HFFc6 (cell line): Measurements from ENCODE around the gene IFITM5. TPM values are rescaled to one million over a fixed set of nuclear protein-coding genes. Genes with fewer than 3 reads are reported as not detected.
"Not testable (repeated sequence)": the region's sequence is repeated elsewhere in the genome, so short reads cannot be mapped to it uniquely, and the experiment has no call there.

Source experiments
- DNase-seq: peaks from one replicate; pipeline ENCODE4 v3.0.0-alpha.2; 2018
- H3K27ac Mint-ChIP-seq: 2 replicates; pipeline ENCODE4 v1.8.0; 2020; ENCODE audit warnings: mild to moderate bottlenecking, mixed read lengths
- H3K27me3 Mint-ChIP-seq: 2 replicates; pipeline ENCODE4 v1.8.0; 2021; ENCODE audit warnings: mild to moderate bottlenecking, moderate library complexity, mixed read lengths; ENCODE audit not compliant: insufficient read depth
- H3K36me3 Mint-ChIP-seq: 2 replicates; pipeline ENCODE4 v1.8.0; 2021; ENCODE audit warnings: low read depth, mixed read lengths
- H3K4me1 Mint-ChIP-seq: 2 replicates; pipeline ENCODE4 v1.8.0; 2020; ENCODE audit warnings: low read depth, mixed read lengths
- H3K4me3 Mint-ChIP-seq: 2 replicates; pipeline ENCODE4 v1.8.0; 2020; ENCODE audit warnings: mild to moderate bottlenecking, moderate library complexity, mixed read lengths
- H3K9me3 Mint-ChIP-seq: 2 replicates; pipeline ENCODE4 v1.8.0; 2020; ENCODE audit warnings: mild to moderate bottlenecking, mixed read lengths
- total RNA-seq, 6 experiments: library from RNA; stranded (reverse); fragmentation: NEBNext Ultra II Directional; extraction: Animal tissue kit (Norgen Biotek cat#: 25700); gene quantifications; 2 replicates in 1 of 6; 3 replicates in 5 of 6; pipeline ENCODE4 v1.2.3, GENCODE V29; 2021
- TF ChIP-seq, protein P1 (sequence below): fragments of 200-600 bp; sonication (generic); IDR thresholded peaks from 2 replicates; pipeline ENCODE4 v1.5.0; 2021; ENCODE audit warnings: antibody characterized with exemption, mild to moderate bottlenecking

IFITM5 gene
- total RNA-seq, 6 experiments from 2014 or later, result not detected

DNA sequence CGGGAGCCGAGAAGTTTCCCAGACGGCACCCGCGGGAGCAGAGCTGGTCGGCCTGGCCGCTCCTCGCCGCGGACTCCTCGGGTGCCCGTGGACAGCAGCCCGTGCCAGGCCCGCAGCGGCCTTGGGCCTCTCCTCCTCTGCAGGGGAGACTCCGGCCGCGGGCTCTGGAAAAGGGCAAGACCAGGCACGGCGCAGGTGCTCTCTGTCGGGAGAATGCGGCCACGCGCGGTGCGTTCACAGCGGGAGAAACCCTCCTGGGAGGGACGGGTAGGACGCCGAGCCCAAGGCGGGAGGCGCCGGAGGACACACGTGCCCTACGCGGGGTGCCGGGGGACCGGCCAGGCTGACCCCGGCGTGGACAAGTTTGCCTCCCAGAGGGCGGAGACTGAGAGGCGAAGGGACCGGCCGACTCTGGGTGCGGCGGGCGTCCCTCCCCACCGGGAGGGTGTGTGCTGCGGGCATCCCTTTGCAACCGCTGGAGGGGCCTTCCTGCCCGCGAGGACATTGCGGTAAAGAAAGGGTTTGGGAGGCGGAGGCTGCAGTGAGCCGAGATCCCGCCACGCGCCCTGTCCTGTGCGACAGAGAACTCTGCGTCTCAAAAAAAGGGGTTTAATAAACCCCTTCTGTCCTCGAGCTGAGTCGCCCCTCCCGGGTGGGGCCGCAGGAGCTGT, 16.8 kb upstream of the IFITM5 start:
- Mint-ChIP-seq H3K27me3 (peaks cover 11% of the 10 kb centered on the region), H3K27ac (peak overlapping the region; percentile 38; the same call in 1 of the 2 replicates), H3K9me3 (no peaks in the 10 kb centered on the region), H3K36me3 (peaks cover 9% of the 10 kb centered on the region), H3K4me1 (peaks cover 50% of the 10 kb centered on the region), H3K4me3 (peak overlapping the region; percentile 51; the same call in 1 of the 2 replicates)
- no peak for DNase-seq
- TF ChIP-seq, protein P1, sequence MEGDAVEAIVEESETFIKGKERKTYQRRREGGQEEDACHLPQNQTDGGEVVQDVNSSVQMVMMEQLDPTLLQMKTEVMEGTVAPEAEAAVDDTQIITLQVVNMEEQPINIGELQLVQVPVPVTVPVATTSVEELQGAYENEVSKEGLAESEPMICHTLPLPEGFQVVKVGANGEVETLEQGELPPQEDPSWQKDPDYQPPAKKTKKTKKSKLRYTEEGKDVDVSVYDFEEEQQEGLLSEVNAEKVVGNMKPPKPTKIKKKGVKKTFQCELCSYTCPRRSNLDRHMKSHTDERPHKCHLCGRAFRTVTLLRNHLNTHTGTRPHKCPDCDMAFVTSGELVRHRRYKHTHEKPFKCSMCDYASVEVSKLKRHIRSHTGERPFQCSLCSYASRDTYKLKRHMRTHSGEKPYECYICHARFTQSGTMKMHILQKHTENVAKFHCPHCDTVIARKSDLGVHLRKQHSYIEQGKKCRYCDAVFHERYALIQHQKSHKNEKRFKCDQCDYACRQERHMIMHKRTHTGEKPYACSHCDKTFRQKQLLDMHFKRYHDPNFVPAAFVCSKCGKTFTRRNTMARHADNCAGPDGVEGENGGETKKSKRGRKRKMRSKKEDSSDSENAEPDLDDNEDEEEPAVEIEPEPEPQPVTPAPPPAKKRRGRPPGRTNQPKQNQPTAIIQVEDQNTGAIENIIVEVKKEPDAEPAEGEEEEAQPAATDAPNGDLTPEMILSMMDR, result no peak

DNA sequence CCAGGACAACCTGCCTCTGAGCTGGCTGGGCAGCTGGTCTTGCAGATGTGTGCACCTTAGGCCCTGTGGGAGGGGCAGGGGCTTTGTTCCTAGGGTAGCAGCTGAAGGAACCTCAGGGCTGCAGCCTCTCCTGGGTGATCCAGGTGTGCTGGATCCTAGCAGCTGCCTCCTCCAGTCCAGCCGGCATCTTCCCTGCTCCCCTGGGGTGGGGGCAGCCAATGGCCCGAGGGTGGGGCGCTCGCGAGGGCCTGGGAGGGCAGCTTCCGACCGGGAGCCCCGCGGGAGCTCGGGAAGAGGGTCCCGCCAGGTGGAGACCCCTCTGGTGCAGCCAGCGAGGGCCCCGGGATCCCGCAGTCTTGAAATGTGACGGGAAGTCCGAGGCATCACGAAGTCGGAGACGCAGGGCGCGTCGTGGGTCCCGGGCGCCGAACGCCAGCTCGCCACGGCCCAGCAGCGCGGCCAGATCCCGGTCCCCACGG, 16.2 kb upstream of the IFITM5 start:
- peak overlapping the region; percentile 91; the same call in 1 of the 2 replicates for H3K4me3 Mint-ChIP-seq
- TF ChIP-seq, protein P1, result no peak
- H3K9me3 Mint-ChIP-seq, result no peaks in the 10 kb centered on the region
- peaks cover 50% of the 10 kb centered on the region for H3K4me1 Mint-ChIP-seq
- peaks cover 11% of the 10 kb centered on the region for H3K27me3 Mint-ChIP-seq
- H3K36me3 Mint-ChIP-seq, result peaks cover 9% of the 10 kb centered on the region
- no peak overlapping the region for H3K27ac Mint-ChIP-seq
- no peak for DNase-seq

DNA sequence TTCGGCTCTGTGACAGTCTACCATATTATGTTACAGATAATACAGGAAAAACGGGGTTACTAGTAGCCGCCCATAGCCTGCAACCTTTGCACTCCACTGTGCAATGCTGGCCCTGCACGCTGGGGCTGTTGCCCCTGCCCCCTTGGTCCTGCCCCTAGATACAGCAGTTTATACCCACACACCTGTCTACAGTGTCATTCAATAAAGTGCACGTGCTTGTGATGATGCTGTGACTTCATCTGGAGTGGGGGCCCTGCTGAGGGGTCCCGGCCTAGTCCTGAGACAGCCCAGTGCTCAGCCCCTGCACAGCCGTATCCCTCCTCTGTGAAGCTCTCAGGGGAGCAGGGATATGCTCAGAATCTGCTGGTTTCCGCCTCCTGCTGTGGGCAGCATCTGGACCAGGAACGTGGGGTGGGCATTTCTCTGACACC, 15.7 kb upstream of the IFITM5 start:
- H3K36me3 Mint-ChIP-seq, result peaks cover 5% of the 10 kb centered on the region
- no peak for DNase-seq
- H3K27me3 Mint-ChIP-seq, result peaks cover 11% of the 10 kb centered on the region
- H3K9me3 Mint-ChIP-seq, result no peaks in the 10 kb centered on the region
- peak overlapping the region; percentile 91 for H3K4me3 Mint-ChIP-seq
- 0 out of 2 replicates have a peak overlapping the region, but pooled peaks have one; percentile 7 for H3K27ac Mint-ChIP-seq
- H3K4me1 Mint-ChIP-seq, result peaks cover 50% of the 10 kb centered on the region
- TF ChIP-seq, protein P1, result no peak

DNA sequence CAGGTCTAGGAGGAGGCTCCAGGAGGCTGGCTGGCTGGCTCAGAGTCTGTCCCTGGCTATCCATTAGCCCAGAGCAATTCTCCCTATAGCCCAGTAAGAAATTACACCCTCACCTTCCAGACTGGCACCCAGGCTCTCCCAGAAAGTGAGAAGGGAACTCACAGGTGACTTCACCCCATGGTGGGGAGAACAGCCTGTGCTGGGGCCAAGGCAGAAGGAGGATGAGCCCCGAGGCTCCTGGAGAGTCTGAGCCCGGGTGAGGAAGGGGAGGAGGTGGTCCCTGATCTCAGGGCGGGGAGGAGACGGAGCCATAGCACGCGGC, 15.2 kb upstream of the IFITM5 start:
- Mint-ChIP-seq H3K27ac (peak overlapping the region; percentile 89), H3K4me1 (peaks cover 51% of the 10 kb centered on the region)

DNA sequence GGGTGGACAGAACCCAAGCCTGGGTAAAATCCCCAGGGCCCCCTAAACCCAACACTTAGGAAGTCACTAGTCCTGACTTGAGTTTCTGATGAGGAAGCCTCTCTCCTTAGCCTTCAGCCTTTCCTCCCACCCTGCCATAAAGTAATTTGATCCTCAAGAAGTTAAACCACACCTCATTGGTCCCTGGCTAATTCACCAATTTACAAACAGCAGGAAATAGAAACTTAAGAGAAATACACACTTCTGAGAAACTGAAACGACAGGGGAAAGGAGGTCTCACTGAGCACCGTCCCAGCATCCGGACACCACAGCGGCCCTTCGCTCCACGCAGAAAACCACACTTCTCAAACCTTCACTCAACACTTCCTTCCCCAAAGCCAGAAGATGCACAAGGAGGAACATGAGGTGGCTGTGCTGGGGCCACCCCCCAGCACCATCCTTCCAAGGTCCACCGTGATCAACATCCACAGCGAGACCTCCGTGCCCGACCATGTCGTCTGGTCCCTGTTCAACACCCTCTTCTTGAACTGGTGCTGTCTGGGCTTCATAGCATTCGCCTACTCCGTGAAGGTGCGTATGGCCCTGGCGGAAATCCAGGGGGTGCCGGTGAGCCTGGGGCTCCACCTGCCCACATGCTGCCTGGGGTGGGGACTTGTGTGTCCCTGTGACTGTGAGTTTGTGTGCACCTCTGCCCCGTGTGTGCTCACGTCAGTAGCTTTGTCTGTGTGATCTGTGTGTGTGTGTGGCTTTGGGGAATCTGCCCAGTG, 14.6 kb upstream of the IFITM5 start, which contains the start of gene IFITM1:
TSS of gene IFITM1 (plus strand) at position 254 of the 767 bp plus-strand sequence. CDS start at position 385, 131 bp downstream.
- peaks cover 55% of the 10 kb centered on the region for H3K4me1 Mint-ChIP-seq
- H3K27me3 Mint-ChIP-seq, result peaks cover 9% of the 10 kb centered on the region
- H3K9me3 Mint-ChIP-seq, result no peaks in the 10 kb centered on the region
- TF ChIP-seq, protein P1, result no peak
- DNase-seq, result peak; percentile 65
- H3K27ac Mint-ChIP-seq, result peak within 1 kb of the TSS; percentile 89
- peak within 1 kb of the TSS; percentile 91 for H3K4me3 Mint-ChIP-seq
- H3K36me3 Mint-ChIP-seq, result peaks cover 8% of the 10 kb centered on the region; the same call in 1 of the 2 replicates

More for the DNA sequence above, 15.2 kb upstream of the IFITM5 start:
- H3K4me3 Mint-ChIP-seq, result peak overlapping the region; percentile 91
- not testable (repeated sequence) for DNase-seq, H3K9me3 Mint-ChIP-seq, H3K27me3 Mint-ChIP-seq, H3K36me3 Mint-ChIP-seq
